GM12891 (cell line): ENCODE data around the gene RNF125.
"Not testable (repeated sequence)": the region's sequence is repeated elsewhere in the genome, so short reads cannot be mapped to it uniquely, and the experiment has no call there.

ENCODE experiments used
- DNase-seq: peaks from one replicate; pipeline ENCODE4 v3.0.0; 2011; ENCODE audit warnings: low spot score; ENCODE audit not compliant: insufficient read length
- FAIRE-seq: peaks from 2 replicates; lab custom pipeline; 2011; peaks lifted over from hg19 to GRCh38; lab: Jason Lieb, UNC
- PAX5 ChIP-seq: IDR thresholded peaks from 2 replicates; pipeline ENCODE4 v1.6.1; 2011; ENCODE audit warnings: low read length, moderate library complexity, mild to moderate bottlenecking; ENCODE audit not compliant: insufficient read depth, severe bottlenecking
- POLR2A ChIP-seq: IDR thresholded peaks from 2 replicates; pipeline ENCODE4 v1.6.1; 2011; ENCODE audit warnings: low read depth, low read length, control low read depth
- POLR2AphosphoS5 ChIP-seq: IDR thresholded peaks from 2 replicates; pipeline ENCODE4 v1.6.1; 2011; ENCODE audit warnings: low read depth, low read length, control low read depth
- POU2F2 ChIP-seq: IDR thresholded peaks from 2 replicates; pipeline ENCODE4 v1.6.1; 2011; ENCODE audit warnings: low read depth, mild to moderate bottlenecking, control low read depth, low read length, moderate library complexity
- SPI1 ChIP-seq: IDR thresholded peaks from 2 replicates; pipeline ENCODE4 v1.6.1; 2011; ENCODE audit warnings: low read depth, low read length, control low read depth
- TAF1 ChIP-seq: IDR thresholded peaks from 2 replicates; pipeline ENCODE4 v1.6.1; 2011; ENCODE audit warnings: low read depth, low read length, control low read depth

The RNF125 gene

GRCh38 chr18:31990823-31991222, 27.8 kb upstream of the RNF125 start:
- peak; percentile 27 for DNase-seq
- FAIRE-seq, result peak; percentile 61
- TF ChIP-seq POLR2AphosphoS5 (no peak), TAF1 (no peak), PAX5 (no peak), POLR2A (no peak), POU2F2 (no peak), SPI1 (no peak)

- DNase-seq (no peak), FAIRE-seq (no peak)
- no peak for TF ChIP-seq POU2F2
- TF ChIP-seq TAF1, result no peak
- no peak for TF ChIP-seq POLR2AphosphoS5
- no peak for TF ChIP-seq PAX5
- no peak for TF ChIP-seq POLR2A
- no peak for TF ChIP-seq SPI1
Observed at GRCh38 chr18:31996007-31996406, 22.6 kb upstream of the RNF125 start.

- FAIRE-seq, result no peak
- no peak for TF ChIP-seq SPI1
- no peak for TF ChIP-seq POLR2A
- TF ChIP-seq POU2F2, result no peak
- TF ChIP-seq POLR2AphosphoS5, result no peak
- TF ChIP-seq TAF1, result no peak
- no peak for TF ChIP-seq PAX5
Observed at GRCh38 chr18:31998880-31999412, 19.7 kb upstream of the RNF125 start.

GRCh38 chr18:32001141-32001540, 17.5 kb upstream of the RNF125 start:
- FAIRE-seq, DNase-seq: not testable (repeated sequence)

More at GRCh38 chr18:31998880-31999412, 19.7 kb upstream of the RNF125 start:
- no peak for DNase-seq

- FAIRE-seq, DNase-seq: not testable (repeated sequence)
Observed at GRCh38 chr18:32003822-32004221, 14.8 kb upstream of the RNF125 start.

GRCh38 chr18:32010124-32010721, 8.4 kb upstream of the RNF125 start:
- no peak for FAIRE-seq
- DNase-seq, result no peak
- TF ChIP-seq POLR2AphosphoS5 (no peak), SPI1 (no peak), POU2F2 (no peak), PAX5 (no peak), TAF1 (no peak)

- TF ChIP-seq SPI1 (no peak), PAX5 (no peak)
- DNase-seq (no peak), FAIRE-seq (no peak)
Observed at GRCh38 chr18:32011193-32011592, 7.4 kb upstream of the RNF125 start.

- peak; percentile 32 for DNase-seq
Observed at GRCh38 chr18:32019251-32019948, 775 bp downstream of the RNF125 start.

GRCh38 chr18:32019949-32020625, 1.5 kb downstream of the RNF125 start:
- DNase-seq, result not testable (repeated sequence)
- FAIRE-seq, result peak; percentile 41

More at GRCh38 chr18:32019251-32019948, 775 bp downstream of the RNF125 start:
- TF ChIP-seq POLR2AphosphoS5, result no peak
- no peak for TF ChIP-seq POLR2A
- no peak for TF ChIP-seq TAF1
- TF ChIP-seq POU2F2, result no peak
- no peak for TF ChIP-seq PAX5
- TF ChIP-seq SPI1, result no peak
- FAIRE-seq, result peak; percentile 82

- FAIRE-seq, result no peak
- no peak for DNase-seq
- TF ChIP-seq SPI1 (no peak), POLR2A (no peak), TAF1 (no peak), POLR2AphosphoS5 (no peak), PAX5 (no peak), POU2F2 (no peak)
Observed at GRCh38 chr18:32021756-32022564, 3.3 kb downstream of the RNF125 start.
